ENCODE measurements around the gene OSBPL3. TPM values are rescaled to one million over a fixed set of nuclear protein-coding genes. Genes with fewer than 3 reads are reported as not detected.

OSBPL3 gene
- polyA plus RNA-seq, 3 donors, result 2.6 to 9.2 (median 3.7) TPM

GRCh38 chr7:25029075-25029474 lies 49.1 kb upstream of the OSBPL3 start:
- no peaks in the 10 kb centered on the region for H3K79me2 ChIP-seq (ENCODE audit: insufficient read depth, low read length)
- no peak overlapping the region for H3K9ac ChIP-seq (ENCODE audit: insufficient read depth, low read length, poor library complexity, severe bottlenecking)
- no peak for DNase-seq
- Mint-ChIP-seq H3K9me3 (no peaks in the 10 kb centered on the region), H3K4me1 (no peaks in the 10 kb centered on the region), H3K36me3 (no peaks in the 10 kb centered on the region), H3K4me3 (no peak overlapping the region), H3K27ac (no peak overlapping the region), H3K27me3 (ENCODE audit: low read depth in 3 of 3) (peaks cover 3 to 9% (median 8%) of the 10 kb centered on the region in 3 donors)
- no peak overlapping the region for H2AFZ ChIP-seq (ENCODE audit: insufficient read depth, low read depth, low read length, poor library complexity, severe bottlenecking)
- H3K4me1 ChIP-seq (ENCODE audit: control insufficient read depth in 1 of 2, insufficient read depth in 2 of 2, low read length in 2 of 2), result no peaks in the 10 kb centered on the region
- no peak overlapping the region for H3K4me2 ChIP-seq (replicated peaks; ENCODE audit: extremely low read depth, low read length, poor library complexity, severe bottlenecking)
- no peaks in the 10 kb centered on the region for H3K36me3 ChIP-seq (replicated peaks in 1 of 2; ENCODE audit: control insufficient read depth in 1 of 2, insufficient read depth in 2 of 2, low read length in 2 of 2)
- no peak overlapping the region for H3K27ac ChIP-seq (ENCODE audit: low read depth in 1 of 2, low read length in 2 of 2)
- no peaks in the 10 kb centered on the region for H3K27me3 ChIP-seq (ENCODE audit: control insufficient read depth in 2 of 2, insufficient read depth in 2 of 2, low read length in 2 of 2)
- intact Hi-C loops (cut with micrococcal nuclease), result no loop called here
- no CpG with 5 or more reads among the region's 1 CpG for WGBS (ENCODE audit: insufficient coverage)
- no peaks in the 10 kb centered on the region for H4K20me1 ChIP-seq (ENCODE audit: insufficient read depth, low read length)
- no peaks in the 10 kb centered on the region for H3K9me3 ChIP-seq (replicated peaks in 1 of 2; ENCODE audit: control insufficient read depth in 1 of 2, insufficient read depth in 1 of 2, low read length in 2 of 2)
- no peak overlapping the region for H3K4me3 ChIP-seq (replicated peaks in 1 of 3; ENCODE audit: low read depth in 2 of 3, low read length in 3 of 3)
- no peak for TF ChIP-seq CTCF (IDR thresholded peaks at IDR 0.05)

- Mint-ChIP-seq H3K4me3 (no peak overlapping the region), H3K9me3 (no peaks in the 10 kb centered on the region), H3K27ac (no peak overlapping the region), H3K27me3 (ENCODE audit: low read depth in 3 of 3) (peaks cover 3 to 8% (median 7%) of the 10 kb centered on the region in 3 donors), H3K4me1 (no peaks in the 10 kb centered on the region), H3K36me3 (no peaks in the 10 kb centered on the region)
- no peaks in the 10 kb centered on the region for H3K27me3 ChIP-seq (ENCODE audit: control insufficient read depth in 2 of 2, insufficient read depth in 2 of 2, low read length in 2 of 2)
- 83% methylated on average over 1 of the region's 8 CpGs for WGBS (ENCODE audit: insufficient coverage)
- no peaks in the 10 kb centered on the region for H3K79me2 ChIP-seq (ENCODE audit: insufficient read depth, low read length)
- no peak overlapping the region for H3K4me3 ChIP-seq (replicated peaks in 1 of 3; ENCODE audit: low read depth in 2 of 3, low read length in 3 of 3)
- no peak overlapping the region for H3K27ac ChIP-seq (ENCODE audit: low read depth in 1 of 2, low read length in 2 of 2)
- H3K4me2 ChIP-seq (replicated peaks; ENCODE audit: extremely low read depth, low read length, poor library complexity, severe bottlenecking), result no peak overlapping the region
- no peaks in the 10 kb centered on the region for H4K20me1 ChIP-seq (ENCODE audit: insufficient read depth, low read length)
- no peak overlapping the region for H3K9ac ChIP-seq (ENCODE audit: insufficient read depth, low read length, poor library complexity, severe bottlenecking)
- H3K9me3 ChIP-seq (replicated peaks in 1 of 2; ENCODE audit: control insufficient read depth in 1 of 2, insufficient read depth in 1 of 2, low read length in 2 of 2), result no peaks in the 10 kb centered on the region
- intact Hi-C loops (cut with micrococcal nuclease), result no loop called here
- H2AFZ ChIP-seq (ENCODE audit: insufficient read depth, low read depth, low read length, poor library complexity, severe bottlenecking), result no peak overlapping the region
- no peak for TF ChIP-seq CTCF (IDR thresholded peaks at IDR 0.05)
- DNase-seq, result no peak
- H3K36me3 ChIP-seq (replicated peaks in 1 of 2; ENCODE audit: control insufficient read depth in 1 of 2, insufficient read depth in 2 of 2, low read length in 2 of 2), result no peaks in the 10 kb centered on the region
- H3K4me1 ChIP-seq (ENCODE audit: control insufficient read depth in 1 of 2, insufficient read depth in 2 of 2, low read length in 2 of 2), result no peaks in the 10 kb centered on the region
Measured at GRCh38 chr7:25028370-25029021, 48.5 kb upstream of the OSBPL3 start.
